GM21423 (cell line): ENCODE results near the gene RASSF5.

Experiments used
- ATAC-seq: cut with Tn5 transposase; IDR thresholded peaks from one replicate; pipeline ENCODE4 v1.9.1; 2021; ENCODE audit warnings: mild to moderate bottlenecking, moderate library complexity; ENCODE audit not compliant: unreplicated experiment

RASSF5 gene

DNA sequence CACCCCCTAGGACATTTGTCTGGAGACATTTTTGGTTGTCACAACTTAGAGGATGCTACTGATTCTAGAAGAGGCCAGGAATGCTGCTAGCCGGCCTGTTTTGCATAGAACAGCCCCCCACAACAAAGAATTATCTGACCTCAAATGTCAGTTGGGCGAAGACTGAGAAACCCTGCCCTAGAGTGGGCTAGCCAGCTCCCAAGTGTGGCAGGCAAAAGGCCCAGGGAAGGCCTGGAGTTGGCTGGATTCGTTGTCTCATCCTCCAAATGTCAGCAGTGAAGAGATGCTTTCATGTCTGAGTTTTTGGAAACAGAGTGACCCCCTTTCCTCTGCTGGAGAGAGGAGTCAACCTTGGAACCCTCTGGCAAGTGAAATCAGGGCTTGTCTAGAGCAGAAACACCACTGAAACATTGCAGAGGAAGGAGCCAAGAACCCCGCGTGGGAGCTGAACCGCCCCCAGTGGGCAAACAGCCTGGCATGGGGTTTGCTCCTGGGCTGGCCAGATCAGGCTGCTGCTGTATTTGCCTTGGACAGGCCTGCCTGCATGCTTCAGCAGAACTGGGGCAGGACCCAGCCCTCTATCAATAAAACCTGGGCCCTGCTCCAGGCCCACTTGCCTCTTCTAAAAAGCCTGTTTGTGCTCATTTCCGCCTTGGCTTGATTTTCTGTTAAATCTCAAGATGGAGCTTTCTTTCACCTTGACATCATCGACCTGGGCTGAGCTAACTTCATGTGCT lies 32.9 kb downstream of the RASSF5 start:
- ATAC-seq = no peak

- ATAC-seq = no peak
Measured at GRCh38 chr1:206541236-206541833, 34.0 kb downstream of the RASSF5 start.

- no peak for ATAC-seq
Measured at GRCh38 chr1:206544562-206545257, 37.4 kb downstream of the RASSF5 start.

- no peak for ATAC-seq
Measured at GRCh38 chr1:206545351-206545750, 38.0 kb downstream of the RASSF5 start.

DNA sequence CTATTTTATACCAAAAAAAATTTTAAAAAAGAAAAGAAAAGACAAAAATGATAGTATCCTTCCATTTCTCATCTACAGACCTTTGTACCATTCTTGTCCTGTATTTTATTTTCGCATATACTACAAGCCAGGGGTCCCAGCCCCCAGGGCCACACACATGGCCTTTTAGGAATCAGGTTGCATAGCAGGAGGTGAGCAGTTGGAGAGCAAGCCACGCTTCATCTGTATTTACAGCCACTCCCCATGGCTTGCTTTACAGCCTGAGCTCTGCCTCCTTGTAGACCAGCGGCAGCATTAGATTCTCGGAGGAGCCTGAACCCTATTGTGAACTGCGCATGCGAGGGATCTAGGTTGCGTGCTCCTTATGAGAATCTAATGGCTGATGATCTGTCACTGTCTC lies 39.8 kb downstream of the RASSF5 start:
- ATAC-seq = no peak

DNA sequence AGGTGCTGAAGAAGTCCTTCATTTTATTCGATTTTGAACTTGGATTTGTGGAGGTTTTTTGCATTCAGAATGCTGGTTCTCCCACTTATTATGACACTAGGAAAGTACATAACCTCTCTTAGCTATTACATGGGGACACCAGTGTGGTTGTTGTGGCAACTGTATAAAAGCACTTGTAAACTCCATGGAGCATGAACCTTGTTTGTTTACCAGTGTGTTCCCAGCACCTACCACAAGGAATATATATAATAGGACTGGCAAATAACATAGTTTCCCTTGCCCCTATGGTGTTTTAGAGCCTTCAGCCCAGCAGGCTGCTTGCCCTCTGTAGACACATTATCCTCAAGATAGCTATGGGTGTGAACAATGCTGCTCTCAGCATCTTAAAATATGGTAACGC lies 43.1 kb downstream of the RASSF5 start:
- ATAC-seq = no peak

- ATAC-seq = no peak
Measured at GRCh38 chr1:206551296-206551985, 44.1 kb downstream of the RASSF5 start.

- ATAC-seq = no peak
Measured at GRCh38 chr1:206551986-206552326, 44.6 kb downstream of the RASSF5 start.

DNA sequence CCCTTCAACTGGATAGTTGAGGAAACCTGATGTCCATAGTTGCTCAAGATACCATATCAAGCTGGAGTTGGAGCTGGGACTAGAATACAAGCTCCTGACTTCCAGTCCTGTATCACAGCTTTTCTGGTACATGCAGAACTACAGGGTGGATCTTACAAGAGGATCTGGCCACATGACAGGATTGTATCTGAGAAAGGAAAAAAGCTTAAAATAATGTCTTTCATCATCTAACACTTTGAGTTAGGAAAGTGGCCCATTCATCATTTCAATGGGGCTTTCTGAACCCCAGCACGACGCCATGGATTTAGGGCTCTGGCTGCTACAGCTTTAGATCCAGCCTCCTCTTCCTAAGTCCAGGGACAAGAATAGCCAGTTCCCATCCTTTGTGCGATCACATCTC lies 46.9 kb downstream of the RASSF5 start:
- no peak for ATAC-seq

DNA sequence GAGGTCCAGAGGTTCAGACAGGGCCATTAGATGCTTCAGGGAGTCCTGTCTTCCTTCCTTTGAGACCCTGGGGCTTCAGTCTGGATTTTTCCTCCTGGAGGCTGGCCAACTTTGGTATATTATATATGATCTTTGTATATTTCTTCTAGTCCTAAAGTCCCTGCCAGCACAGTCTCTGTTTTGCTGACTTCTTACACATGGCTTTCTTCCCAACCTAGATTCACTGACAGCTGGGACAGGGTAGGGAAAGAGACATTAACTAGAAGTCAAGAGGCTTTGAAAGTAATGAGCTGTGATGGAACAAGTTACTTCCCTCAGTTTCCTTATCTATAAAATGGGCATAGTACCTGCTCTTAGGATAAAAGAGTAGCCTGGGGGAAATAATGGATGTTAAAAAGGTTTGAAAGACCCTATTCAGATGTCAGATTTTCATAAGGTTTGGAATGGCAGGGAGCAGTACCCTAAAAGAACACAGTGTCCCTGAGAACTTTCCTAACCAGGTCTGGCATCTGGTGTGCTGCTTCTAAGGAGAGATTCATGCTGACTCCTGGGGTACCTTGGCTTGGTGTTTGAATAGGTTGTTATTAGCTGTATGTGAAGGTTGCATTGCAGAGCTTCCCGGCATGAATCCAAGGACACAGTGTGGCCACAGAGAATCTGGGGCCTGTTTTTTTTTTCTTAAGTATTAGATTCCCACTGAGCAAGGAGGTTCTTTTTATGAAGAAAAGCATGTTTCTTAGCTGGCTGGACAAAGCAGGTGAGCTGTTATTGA lies 47.6 kb downstream of the RASSF5 start:
- ATAC-seq = no peak

- ATAC-seq = no peak
Measured at GRCh38 chr1:206555473-206555935, 48.2 kb downstream of the RASSF5 start.

DNA sequence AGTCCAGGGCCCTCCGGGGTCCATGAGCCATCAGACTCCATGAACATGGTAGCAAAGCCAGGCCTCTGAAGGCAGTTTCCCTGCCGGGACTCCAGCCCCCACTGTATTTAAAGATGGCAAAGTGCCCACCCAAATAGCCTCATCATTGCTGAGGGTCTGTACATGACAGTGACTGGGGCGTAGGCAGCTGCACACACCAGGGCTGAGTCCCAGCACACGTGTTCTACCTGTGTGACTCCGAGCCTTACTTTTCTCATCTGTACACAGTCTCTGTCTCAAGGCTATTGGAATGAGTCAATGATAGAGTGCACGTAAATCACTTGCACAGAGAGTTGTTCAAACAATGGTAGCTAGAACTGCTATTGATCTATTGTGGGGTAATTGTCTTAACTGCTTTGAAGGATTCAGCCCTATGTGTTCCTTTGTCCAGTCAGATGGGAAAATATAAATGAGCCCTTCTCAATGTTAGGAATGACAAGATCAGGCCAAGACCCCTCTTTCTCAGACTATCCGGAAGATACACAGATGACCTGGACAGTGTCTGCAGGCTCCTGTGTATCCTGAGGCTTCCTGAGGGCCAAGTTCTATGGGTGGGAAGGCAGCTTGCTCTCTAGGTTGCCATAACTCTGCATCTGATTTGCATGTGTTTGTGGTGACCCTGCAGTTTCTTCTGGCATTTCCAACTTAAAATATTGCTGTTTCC lies 48.9 kb downstream of the RASSF5 start:
- ATAC-seq = no peak

DNA sequence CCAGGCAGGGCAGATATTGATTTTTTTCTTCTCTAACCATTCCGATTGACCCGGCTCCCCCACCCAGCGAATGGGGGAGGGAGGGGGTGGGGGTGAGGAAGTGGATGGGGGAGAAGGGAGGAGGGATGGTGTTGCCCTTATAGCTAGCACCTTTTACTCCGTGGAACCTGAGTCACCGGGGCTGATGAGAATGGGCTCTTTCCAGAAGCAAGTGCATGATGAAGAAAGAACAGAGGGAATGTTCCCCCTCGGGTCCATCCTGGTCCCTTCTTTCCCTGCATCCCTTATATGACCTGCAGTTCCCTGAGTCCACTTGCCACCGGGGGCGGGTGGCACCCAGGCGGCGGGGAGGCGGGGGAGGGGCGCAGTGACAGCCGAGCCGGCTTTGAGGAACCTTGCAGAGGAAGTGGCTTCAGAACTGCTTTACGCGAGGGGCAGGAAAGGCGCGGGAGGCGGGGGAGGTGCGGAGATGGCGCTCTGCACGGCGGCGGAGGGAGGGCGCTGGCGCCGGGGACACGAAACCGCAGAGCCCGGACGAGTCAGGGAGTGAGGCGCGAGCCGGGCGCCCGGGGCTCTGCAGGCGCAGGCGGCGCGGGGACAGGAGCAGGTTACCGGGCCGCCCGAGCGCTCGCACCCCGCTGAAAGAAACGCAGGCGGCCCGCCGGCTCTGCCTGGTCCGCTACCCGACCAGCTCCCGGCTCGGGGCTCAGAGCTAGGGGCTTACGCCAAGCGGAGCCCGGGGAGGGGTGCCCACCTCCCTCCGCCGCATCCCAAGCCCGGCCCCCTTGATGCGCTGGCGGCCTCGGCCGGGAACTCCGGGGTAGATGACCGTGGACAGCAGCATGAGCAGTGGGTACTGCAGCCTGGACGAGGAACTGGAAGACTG lies 49.7 kb downstream of the RASSF5 start:
- ATAC-seq = peak; percentile 51

DNA sequence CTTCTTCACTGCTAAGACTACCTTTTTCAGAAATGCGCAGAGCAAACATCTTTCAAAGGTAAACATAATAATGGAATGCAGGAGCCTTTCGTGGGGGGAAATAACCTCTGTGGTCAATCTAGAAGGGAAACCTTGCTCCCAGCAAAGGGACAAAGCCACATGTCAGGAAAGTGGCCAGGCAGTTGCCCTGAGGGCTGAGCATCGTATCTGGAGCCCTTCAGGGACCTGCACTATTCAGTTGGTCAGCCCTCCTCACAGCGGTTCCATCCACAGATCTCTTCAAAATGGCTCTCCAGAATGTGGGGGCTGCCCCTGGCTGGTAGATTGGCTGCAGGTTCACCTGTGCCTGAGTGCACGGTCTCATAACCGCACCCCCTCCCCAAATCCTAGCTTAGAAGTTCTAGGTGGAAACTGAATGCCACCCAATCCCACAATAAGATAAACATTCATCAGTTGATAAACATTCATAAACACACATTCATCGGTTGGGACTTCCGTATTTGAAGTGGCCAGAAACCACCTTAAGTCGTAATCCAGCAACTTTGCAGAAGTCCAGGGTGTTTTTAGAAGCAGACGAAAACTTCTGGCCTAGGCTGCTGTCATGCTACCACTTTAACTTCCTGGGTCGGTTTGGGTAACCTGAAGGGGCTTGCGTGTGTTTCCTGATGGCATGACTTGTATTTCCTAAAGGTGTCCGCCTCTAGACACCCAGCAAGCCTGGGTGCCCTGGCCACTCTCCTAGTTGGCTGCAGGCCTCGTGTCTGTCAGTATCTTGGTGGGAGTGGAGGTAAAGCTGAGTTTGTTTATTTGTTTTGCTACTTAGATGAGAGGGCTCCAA lies 50.5 kb downstream of the RASSF5 start:
- no peak for ATAC-seq

- ATAC-seq = no peak
Measured at GRCh38 chr1:206558794-206559671, 51.7 kb downstream of the RASSF5 start.

DNA sequence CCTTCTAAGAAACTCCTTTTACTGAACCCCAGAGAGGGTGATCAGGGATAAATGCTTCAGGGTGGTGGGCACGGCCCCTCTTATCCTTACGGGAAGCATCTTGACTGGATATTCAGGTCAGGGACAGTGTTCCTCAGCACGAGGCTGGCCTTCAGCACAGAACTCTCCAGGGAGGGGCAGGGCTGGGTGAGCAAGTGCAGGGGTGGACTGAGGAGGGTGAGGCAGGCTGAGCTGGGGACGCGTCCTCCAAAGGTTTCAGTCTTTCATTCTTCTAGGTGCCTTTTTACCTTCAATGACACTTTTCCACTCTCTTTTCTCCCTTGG lies 52.3 kb downstream of the RASSF5 start:
- ATAC-seq = no peak

GRCh38 chr1:206560007-206560716 lies 52.8 kb downstream of the RASSF5 start:
- no peak for ATAC-seq
